PC-3 (cell line): ENCODE results near the gene STK36. TPM values are rescaled to one million over a fixed set of nuclear protein-coding genes. Genes with fewer than 3 reads are reported as not detected.

Experiments
- ATAC-seq: fragments of 200-7000 bp; cut with Tn5 transposase; 2 replicates; pipeline ENCODE4 v1.9.1; 2020; ENCODE audit warnings: mild to moderate bottlenecking, moderate library complexity
- BruUV-seq: library from RNA; stranded (reverse); fragments of 400-500 nt; replicated peaks from 2 replicates; lab custom pipeline; 2021; lab: Mats Ljungman, UMichigan
- CTCF ChIA-PET: fragments of 300-600 bp; sonication (Branson Sonifier 250); formaldehyde crosslinking; loops from one replicate; lab custom pipeline; 2022; ENCODE audit warnings: antibody characterized with exemption; lab: Charles Lee
- POLR2A ChIA-PET: fragments of 300-600 bp; sonication (Branson Sonifier 250); formaldehyde crosslinking; loops from one replicate; lab custom pipeline; 2022; ENCODE audit warnings: antibody characterized with exemption; ENCODE audit not compliant: unreplicated experiment; lab: Charles Lee
- DNase-seq: peaks from one replicate; pipeline ENCODE4 v3.0.0-alpha.2; 2015
- H2AFZ ChIP-seq: fragments of 300-600 bp; sonication (generic); 2 replicates; pipeline ENCODE4 v1.6.0; 2016; ENCODE audit warnings: antibody characterized with exemption, low read length
- H3F3A ChIP-seq: fragments of 300-600 bp; sonication (generic); one replicate; pipeline ENCODE4 v1.6.0; 2017; ENCODE audit warnings: antibody characterized with exemption, low read length, control low read depth, mild to moderate bottlenecking; ENCODE audit not compliant: unreplicated experiment
- H3K27ac ChIP-seq: fragments of 300-600 bp; sonication (generic); 2 replicates; pipeline ENCODE4 v1.5.1; 2016; ENCODE audit warnings: mild to moderate bottlenecking, low read length
- H3K27me3 ChIP-seq: fragments of 300-600 bp; sonication (generic); 2 replicates; pipeline ENCODE4 v1.6.1; 2016; ENCODE audit warnings: low read length, mixed read lengths
- H3K36me3 ChIP-seq: fragments of 300-600 bp; sonication (generic); 2 replicates; pipeline ENCODE4 v1.6.1; 2016; ENCODE audit warnings: low read depth, mixed run types, low read length, mixed read lengths
- H3K4me1 ChIP-seq: fragments of 300-600 bp; sonication (generic); 2 replicates; pipeline ENCODE4 v1.5.1; 2016; ENCODE audit warnings: low read length; ENCODE audit not compliant: insufficient read depth
- H3K4me2 ChIP-seq: fragments of 300-600 bp; sonication (generic); 2 replicates; pipeline ENCODE4 v1.6.0; 2016; ENCODE audit warnings: low read length
- H3K4me3 ChIP-seq: fragments of 300-600 bp; sonication (generic); 2 replicates; pipeline ENCODE4 v1.5.1; 2016; ENCODE audit warnings: mild to moderate bottlenecking, low read length, mixed read lengths
- H3K79me2 ChIP-seq: fragments of 300-600 bp; sonication (generic); 2 replicates; pipeline ENCODE4 v1.6.1; 2017; ENCODE audit warnings: low read length, mixed read lengths
- H3K9ac ChIP-seq: fragments of 300-600 bp; sonication (generic); 2 replicates; pipeline ENCODE4 v1.6.0; 2016; ENCODE audit warnings: mild to moderate bottlenecking, low read length
- H3K9me2 ChIP-seq: fragments of 300-600 bp; sonication (generic); replicated peaks from 2 replicates; pipeline ENCODE4 v1.6.1; 2016; ENCODE audit warnings: mixed run types, low read length, mixed read lengths
- H3K9me3 ChIP-seq: fragments of 300-600 bp; sonication (generic); 2 replicates; pipeline ENCODE4 v1.6.1; 2016; ENCODE audit warnings: low read length, mixed read lengths
- H4K20me1 ChIP-seq: fragments of 300-600 bp; sonication (generic); 2 replicates; pipeline ENCODE4 v1.6.1; 2016; ENCODE audit warnings: low read length, mixed read lengths
- CTCF ChIP-seq: fragments of 300-600 bp; sonication (generic); conservative IDR thresholded peaks from 2 replicates; pipeline ENCODE4 v1.5.1; 2017; ENCODE audit warnings: antibody characterized with exemption, low read depth, mild to moderate bottlenecking, low read length
- EZH2 ChIP-seq: fragments of 300-600 bp; sonication (generic); IDR thresholded peaks from one replicate; pipeline ENCODE4 v1.6.1; 2017; ENCODE audit warnings: antibody characterized with exemption, mild to moderate bottlenecking, low read length; ENCODE audit not compliant: unreplicated experiment
- EZH2phosphoT487 ChIP-seq: fragments of 300-600 bp; sonication (generic); IDR thresholded peaks from 2 replicates; pipeline ENCODE4 v1.6.1; 2018; ENCODE audit warnings: mild to moderate bottlenecking, antibody characterized with exemption, low read length, borderline replicate concordance
- intact Hi-C: fragments of 100-400 bp; cut with micrococcal nuclease; formaldehyde crosslinking; loops from 2 replicates; pipeline ENCODE4 v1.9.0; 2023
- total RNA-seq: library from RNA; depleted of rRNA; stranded (reverse); fragments of >200 nt; gene quantifications from 2 replicates; pipeline ENCODE4 v1.2.3, GENCODE V29; 2014

Gene STK36
- total RNA-seq, 1 experiment from 2014 or later, result 32.9 TPM

- peak overlapping the region; percentile 37; the same call in 1 of the 2 replicates for H3K4me3 ChIP-seq
- ChIA-PET CTCF (interaction anchor here (0.5 to 1.1 kb wide), 2 partner anchors 10 to 58 kb away, joined by 3 to 4 read pairs; partner anchors contain the start of genes BCS1L and ZNF142), POLR2A (interaction anchor here (0.6 kb wide), 1 partner anchor 115 kb away, joined by 3 read pairs; no protein-coding TSS in a partner anchor)
- peak overlapping the region; percentile 68 for H3K4me2 ChIP-seq
- no peaks in the 10 kb centered on the region for H3F3A ChIP-seq
- no peak overlapping the region for H2AFZ ChIP-seq
- no peaks in the 10 kb centered on the region for H3K9me2 ChIP-seq
- peaks cover 85% of the 10 kb centered on the region for H3K79me2 ChIP-seq
- no TSS peak for BruUV-seq
- H3K27ac ChIP-seq, result peak overlapping the region; percentile 90
- TF ChIP-seq EZH2, result no peak
- no peak for TF ChIP-seq EZH2phosphoT487
- no peak for TF ChIP-seq CTCF
- no peaks in the 10 kb centered on the region for H4K20me1 ChIP-seq
- ATAC-seq (peak; percentile 90), DNase-seq (peak; percentile 79)
- intact Hi-C loops, result no loop called here
- peak overlapping the region; percentile 49 for H3K9ac ChIP-seq
- peaks cover 37% of the 10 kb centered on the region for H3K4me1 ChIP-seq
- H3K9me3 ChIP-seq, result no peaks in the 10 kb centered on the region
- peaks cover 8% of the 10 kb centered on the region; the same call in 1 of the 2 replicates for H3K36me3 ChIP-seq
- no peaks in the 10 kb centered on the region for H3K27me3 ChIP-seq
Measured at GRCh38 chr2:218717262-218717661, 45.4 kb downstream of the STK36 start.

- no peaks in the 10 kb centered on the region for H4K20me1 ChIP-seq
- H3K9me2 ChIP-seq, result no peaks in the 10 kb centered on the region
- no peaks in the 10 kb centered on the region for H3K27me3 ChIP-seq
- H3F3A ChIP-seq, result no peaks in the 10 kb centered on the region
- ChIA-PET CTCF (interaction anchor here (1.1 kb wide), 1 partner anchor 9 kb away, joined by 4 read pairs; no protein-coding TSS in a partner anchor), POLR2A (no interaction called here)
- intact Hi-C loops, result no loop called here
- ATAC-seq (no peak), DNase-seq (no peak)
- peak overlapping the region; percentile 90; the same call in 1 of the 2 replicates for H3K27ac ChIP-seq
- peak overlapping the region; percentile 68; the same call in 1 of the 2 replicates for H3K4me2 ChIP-seq
- H3K4me1 ChIP-seq, result peaks cover 31% of the 10 kb centered on the region
- H3K36me3 ChIP-seq, result peaks cover 8% of the 10 kb centered on the region; the same call in 1 of the 2 replicates
- BruUV-seq, result no TSS peak
- no peak overlapping the region for H3K9ac ChIP-seq
- H3K4me3 ChIP-seq, result no peak overlapping the region
- H2AFZ ChIP-seq, result no peak overlapping the region
- TF ChIP-seq EZH2 (no peak), EZH2phosphoT487 (no peak), CTCF (no peak)
- H3K79me2 ChIP-seq, result peaks cover 84% of the 10 kb centered on the region
- no peaks in the 10 kb centered on the region for H3K9me3 ChIP-seq
Measured at GRCh38 chr2:218718058-218718457, 46.2 kb downstream of the STK36 start.

GRCh38 chr2:218719457-218719856 is 47.6 kb downstream of the STK36 start:
- Histone ChIP-seq H3K4me2 (no peak overlapping the region), H3K9me2 (no peaks in the 10 kb centered on the region), H3K27me3 (no peaks in the 10 kb centered on the region), H3K4me1 (peaks cover 31% of the 10 kb centered on the region), H2AFZ (no peak overlapping the region), H3K9me3 (no peaks in the 10 kb centered on the region), H3K9ac (no peak overlapping the region), H3K36me3 (peaks cover 8% of the 10 kb centered on the region; the same call in 1 of the 2 replicates), H4K20me1 (no peaks in the 10 kb centered on the region), H3K4me3 (no peak overlapping the region), H3K79me2 (peaks cover 83% of the 10 kb centered on the region), H3K27ac (no peak overlapping the region), H3F3A (no peaks in the 10 kb centered on the region)
- ChIA-PET POLR2A (no interaction called here), CTCF (no interaction called here)
- BruUV-seq, result no TSS peak
- ATAC-seq, result no peak
- TF ChIP-seq EZH2 (no peak), EZH2phosphoT487 (no peak), CTCF (no peak)
- intact Hi-C loops, result no loop called here
- no peak for DNase-seq
